ENCODE results near the gene EPB41. TPM values are rescaled to one million over a fixed set of nuclear protein-coding genes. Genes with fewer than 3 reads are reported as not detected.

The EPB41 gene
- total RNA-seq, 1 experiment from 2014 or later, result 41.7 TPM

- ATAC-seq, result peak; percentile 24
- no peaks in the 10 kb centered on the region for H3K36me3 ChIP-seq (ENCODE audit: control insufficient read depth in 1 of 2, insufficient read depth in 2 of 2, low read length in 2 of 2)
- H3K9ac ChIP-seq (ENCODE audit: low read length), result peak overlapping the region; percentile 63
- H3K27me3 ChIP-seq (ENCODE audit: insufficient read depth, low read length), result no peaks in the 10 kb centered on the region
- intact Hi-C loops (cut with micrococcal nuclease), result no loop called here
- ChIA-PET CTCF (no interaction called here), RAD21 (ENCODE audit: low non-redundant PET in 1 of 2, low total read pairs in 2 of 2, uncharacterized antibody in 2 of 2, unreplicated experiment in 2 of 2) (no interaction called here), POLR2A (interaction anchor here (0.6 to 0.7 kb wide), 2 partner anchors 23 to 412 kb away, joined by 3 to 4 read pairs; no protein-coding TSS in a partner anchor)
- no peak overlapping the region for H2AFZ ChIP-seq (ENCODE audit: low read depth, low read length, poor library complexity, severe bottlenecking)
- no peak for DNase-seq (ENCODE audit: low read depth, low spot score)
- TSS peak; percentile 55 for BruUV-seq (replicated peaks)
- no peaks in the 10 kb centered on the region for H3K9me2 ChIP-seq (ENCODE audit: insufficient read depth)
- peak overlapping the region; percentile 38 to 60 for H3K4me3 ChIP-seq (replicated peaks in 1 of 2; ENCODE audit: low read depth in 1 of 2, low read length in 2 of 2)
- no peaks in the 10 kb centered on the region for H4K20me1 ChIP-seq (ENCODE audit: insufficient read depth)
- TF ChIP-seq MAX (IDR thresholded peaks at IDR 0.05) (peak; percentile 11), POLR2A (IDR thresholded peaks at IDR 0.05; ENCODE audit: borderline replicate concordance, extremely low read depth, insufficient read depth, insufficient read length) (no peak)
- peaks cover 13 to 21% of the 10 kb centered on the region in 2 experiments for H3K4me1 ChIP-seq (ENCODE audit: control insufficient read depth in 1 of 2, insufficient read depth in 2 of 2, low read length in 2 of 2)
- H3K27ac ChIP-seq (ENCODE audit: low read depth, low read length), result peak overlapping the region; percentile 38; the same call in 1 of the 2 replicates
- H3K9me3 ChIP-seq (ENCODE audit: control insufficient read depth in 1 of 2, insufficient read depth in 1 of 2, low read depth in 1 of 2, low read length in 2 of 2), result no peaks in the 10 kb centered on the region
- H3K79me2 ChIP-seq (ENCODE audit: insufficient read depth, low read length), result peaks cover 23% of the 10 kb centered on the region
- H3K4me2 ChIP-seq (ENCODE audit: low read length), result peak overlapping the region; percentile 86
These were observed 894 bp downstream of the EPB41 start for GRCh38 chr1:28915031-28915895.

- CTCF ChIA-PET, result no interaction called here
- Histone ChIP-seq H3K4me3 (replicated peaks in 1 of 2; ENCODE audit: low read depth in 1 of 2, low read length in 2 of 2) (no peak overlapping the region), H3K79me2 (ENCODE audit: insufficient read depth, low read length) (peaks cover 23% of the 10 kb centered on the region), H3K4me2 (ENCODE audit: low read length) (no peak overlapping the region), H3K4me1 (ENCODE audit: control insufficient read depth in 1 of 2, insufficient read depth in 2 of 2, low read length in 2 of 2) (peaks cover 13 to 21% of the 10 kb centered on the region in 2 experiments), H3K27me3 (ENCODE audit: insufficient read depth, low read length) (no peaks in the 10 kb centered on the region), H3K27ac (ENCODE audit: low read depth, low read length) (no peak overlapping the region), H3K9ac (ENCODE audit: low read length) (no peak overlapping the region), H3K9me2 (ENCODE audit: insufficient read depth) (no peaks in the 10 kb centered on the region), H4K20me1 (ENCODE audit: insufficient read depth) (no peaks in the 10 kb centered on the region), H2AFZ (ENCODE audit: low read depth, low read length, poor library complexity, severe bottlenecking) (no peak overlapping the region), H3K36me3 (ENCODE audit: control insufficient read depth in 1 of 2, insufficient read depth in 2 of 2, low read length in 2 of 2) (no peaks in the 10 kb centered on the region), H3K9me3 (ENCODE audit: control insufficient read depth in 1 of 2, insufficient read depth in 1 of 2, low read depth in 1 of 2, low read length in 2 of 2) (no peaks in the 10 kb centered on the region)
- TF ChIP-seq ATF3 (IDR thresholded peaks at IDR 0.05), result no peak
- no peak for TF ChIP-seq ZNF274 (IDR thresholded peaks at IDR 0.05; ENCODE audit: low read depth, low read length)
- no peak for TF ChIP-seq TCF7L2 (IDR thresholded peaks at IDR 0.05; ENCODE audit: borderline replicate concordance, extremely low read depth, insufficient read depth, insufficient read length)
- no peak for TF ChIP-seq EZH2phosphoT487 (IDR thresholded peaks at IDR 0.05; ENCODE audit: borderline replicate concordance)
- no peak for TF ChIP-seq POLR2A (IDR thresholded peaks at IDR 0.05; ENCODE audit: borderline replicate concordance, extremely low read depth, insufficient read depth, insufficient read length)
- no peak for TF ChIP-seq ZBTB33 (IDR thresholded peaks at IDR 0.05; ENCODE audit: extremely low read depth, insufficient replicate concordance, low read length)
- TF ChIP-seq SIN3A (IDR thresholded peaks at IDR 0.05; ENCODE audit: low read depth), result no peak
- no peak for TF ChIP-seq SRF (IDR thresholded peaks at IDR 0.05; ENCODE audit: low read depth)
- TF ChIP-seq RAD21 (IDR thresholded peaks at IDR 0.05; ENCODE audit: low read depth), result no peak
- TF ChIP-seq ELF1 (IDR thresholded peaks at IDR 0.05; ENCODE audit: borderline replicate concordance, low read depth), result no peak
- TF ChIP-seq MAX (IDR thresholded peaks at IDR 0.05), result no peak
- no peak for TF ChIP-seq CEBPB (IDR thresholded peaks at IDR 0.05; ENCODE audit: low read depth)
- DNase-seq (ENCODE audit: low read depth, low spot score), result no peak
- intact Hi-C loops (cut with micrococcal nuclease), result no loop called here
- RAD21 ChIA-PET (ENCODE audit: low non-redundant PET in 1 of 2, low total read pairs in 2 of 2, uncharacterized antibody in 2 of 2, unreplicated experiment in 2 of 2), result interaction anchor here in 1 of 2 experiments (0.7 kb wide), 1 partner anchor 124 kb away, joined by 3 read pairs; no protein-coding TSS in a partner anchor
- no peak for ATAC-seq
- POLR2A ChIA-PET, result no interaction called here
- BruUV-seq (replicated peaks), result no TSS peak
These were observed 3.4 kb downstream of the EPB41 start for GRCh38 chr1:28917757-28918118.
